ENCODE measurements around the gene FBXO30.

DNA sequence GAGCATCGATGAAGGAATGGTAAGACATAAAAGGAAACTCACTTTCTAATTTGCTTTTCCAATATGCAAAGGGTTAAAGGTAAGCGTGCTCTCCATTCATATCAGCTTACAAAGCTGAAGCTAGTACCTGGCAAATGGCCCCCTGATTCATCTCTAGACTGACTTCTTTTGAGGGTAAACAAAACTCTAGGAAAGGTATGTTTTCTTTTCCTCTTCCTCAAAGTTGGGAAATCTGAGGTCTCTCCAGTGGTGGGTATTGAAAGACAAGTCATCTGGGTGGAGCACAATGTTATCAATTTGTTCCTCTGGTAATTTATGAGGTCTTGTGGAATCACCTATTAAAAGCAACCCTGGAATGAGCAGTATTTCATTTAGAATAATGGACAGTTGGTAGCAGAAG, 7.9 kb upstream of the FBXO30 start:
- TF ChIP-seq, protein P1, sequence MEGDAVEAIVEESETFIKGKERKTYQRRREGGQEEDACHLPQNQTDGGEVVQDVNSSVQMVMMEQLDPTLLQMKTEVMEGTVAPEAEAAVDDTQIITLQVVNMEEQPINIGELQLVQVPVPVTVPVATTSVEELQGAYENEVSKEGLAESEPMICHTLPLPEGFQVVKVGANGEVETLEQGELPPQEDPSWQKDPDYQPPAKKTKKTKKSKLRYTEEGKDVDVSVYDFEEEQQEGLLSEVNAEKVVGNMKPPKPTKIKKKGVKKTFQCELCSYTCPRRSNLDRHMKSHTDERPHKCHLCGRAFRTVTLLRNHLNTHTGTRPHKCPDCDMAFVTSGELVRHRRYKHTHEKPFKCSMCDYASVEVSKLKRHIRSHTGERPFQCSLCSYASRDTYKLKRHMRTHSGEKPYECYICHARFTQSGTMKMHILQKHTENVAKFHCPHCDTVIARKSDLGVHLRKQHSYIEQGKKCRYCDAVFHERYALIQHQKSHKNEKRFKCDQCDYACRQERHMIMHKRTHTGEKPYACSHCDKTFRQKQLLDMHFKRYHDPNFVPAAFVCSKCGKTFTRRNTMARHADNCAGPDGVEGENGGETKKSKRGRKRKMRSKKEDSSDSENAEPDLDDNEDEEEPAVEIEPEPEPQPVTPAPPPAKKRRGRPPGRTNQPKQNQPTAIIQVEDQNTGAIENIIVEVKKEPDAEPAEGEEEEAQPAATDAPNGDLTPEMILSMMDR (IDR thresholded peaks at IDR 0.05) = no peak
- no peak for TF ChIP-seq POLR2A (IDR thresholded peaks at IDR 0.05; ENCODE audit: low read depth)
